Gastroesophageal sphincter (tissue), 4 donors: ENCODE results near the gene ASPA. TPM values are rescaled to one million over a fixed set of nuclear protein-coding genes. Genes with fewer than 3 reads are reported as not detected.

Experiments used
- ATAC-seq: fragments of 150-250 bp; one replicate; pipeline ENCODE4 v1.9.1; 2016; ENCODE audit warnings: mild to moderate bottlenecking, moderate library complexity
- H3K27ac ChIP-seq, 4 donors: fragments of 200-600 bp; sonication (generic) in 3 of 4; 1 replicate in 3 of 4; 2 replicates in 1 of 4; pipeline ENCODE4 v1.5.1; 2016 to 2019
- H3K27me3 ChIP-seq: fragments of 200-600 bp; sonication (generic); one replicate; pipeline ENCODE4 v1.5.1; 2019
- H3K36me3 ChIP-seq, 2 donors: fragments of 200-600 bp; sonication (generic); one replicate each; pipeline ENCODE4 v1.5.1; 2019; ENCODE audit warnings: control low read depth in 1 of 2
- H3K4me1 ChIP-seq, 3 donors: fragments of 200-600 bp; sonication (generic); 1 replicate in 2 of 3; 2 replicates in 1 of 3; pipeline ENCODE4 v1.5.1; 2016 to 2019; ENCODE audit warnings: control low read depth in 2 of 3
- H3K4me3 ChIP-seq, 2 donors: fragments of 200-600 bp; sonication (generic); one replicate each; pipeline ENCODE4 v1.5.1; 2019; ENCODE audit warnings: mild to moderate bottlenecking in 1 of 2, moderate library complexity in 1 of 2
- H3K9me3 ChIP-seq, 3 donors: fragments of 200-600 bp; sonication (generic); one replicate each; pipeline ENCODE4 v1.5.1; 2017 to 2019; ENCODE audit warnings: control low read depth in 2 of 3
- CTCF ChIP-seq, 4 experiments: fragments of 200-600 bp in 2 of 4; fragments of 450-650 bp in 2 of 4; sonication (generic) in 1 of 4; IDR thresholded peaks; one replicate each; pipeline ENCODE4 v1.5.1; 2017 to 2019; ENCODE audit warnings: antibody characterized with exemption in 4 of 4, mild to moderate bottlenecking in 2 of 4, moderate library complexity in 2 of 4
- EP300 ChIP-seq: sonication (generic); formaldehyde crosslinking; IDR thresholded peaks from one replicate; pipeline ENCODE4 v1.6.1; 2017; ENCODE audit warnings: antibody characterized with exemption, mild to moderate bottlenecking
- POLR2A ChIP-seq, 2 donors: fragments of 450-650 bp; IDR thresholded peaks; one replicate each; pipeline ENCODE4 v1.6.1; 2017; ENCODE audit warnings: antibody characterized with exemption in 2 of 2, mild to moderate bottlenecking in 2 of 2, moderate library complexity in 1 of 2
- POLR2AphosphoS5 ChIP-seq: sonication (generic); formaldehyde crosslinking; IDR thresholded peaks from one replicate; pipeline ENCODE4 v1.6.1; 2017; ENCODE audit warnings: antibody characterized with exemption
- WGBS, 2 donors: methylation state at CpG; one replicate each; pipeline ENCODE4 v1.1.5; 2018; ENCODE audit warnings: low coverage in 1 of 2; 5-methylcytosine and 5-hydroxymethylcytosine counted together
- total RNA-seq, 4 donors: library from RNA; depleted of rRNA; stranded (reverse); fragments of >200 nt; gene quantifications; one replicate each; pipeline ENCODE4 v1.1.0, GENCODE V29; 2016

The ASPA gene
- total RNA-seq, 4 donors from 2014 or later: 1.4 to 3.4 (median 2.7) TPM

- WGBS, 2 donors: 93% methylated on average over 5 to 7 of the region's 7 CpGs
- Histone ChIP-seq H3K4me1 (peaks cover 0 to 9% (median 0%) of the 10 kb centered on the region in 3 donors), H3K27ac (no peak overlapping the region), H3K36me3 (no peaks in the 10 kb centered on the region), H3K27me3 (no peaks in the 10 kb centered on the region), H3K4me3 (no peak overlapping the region), H3K9me3 (no peaks in the 10 kb centered on the region)
- no peak for ATAC-seq
- TF ChIP-seq POLR2A (IDR thresholded peaks at IDR 0.05) (no peak), EP300 (no peak), POLR2AphosphoS5 (no peak), CTCF (IDR thresholded peaks at IDR 0.05) (no peak)
Observed at GRCh38 chr17:3505008-3505407, 29.2 kb downstream of the ASPA start.

DNA sequence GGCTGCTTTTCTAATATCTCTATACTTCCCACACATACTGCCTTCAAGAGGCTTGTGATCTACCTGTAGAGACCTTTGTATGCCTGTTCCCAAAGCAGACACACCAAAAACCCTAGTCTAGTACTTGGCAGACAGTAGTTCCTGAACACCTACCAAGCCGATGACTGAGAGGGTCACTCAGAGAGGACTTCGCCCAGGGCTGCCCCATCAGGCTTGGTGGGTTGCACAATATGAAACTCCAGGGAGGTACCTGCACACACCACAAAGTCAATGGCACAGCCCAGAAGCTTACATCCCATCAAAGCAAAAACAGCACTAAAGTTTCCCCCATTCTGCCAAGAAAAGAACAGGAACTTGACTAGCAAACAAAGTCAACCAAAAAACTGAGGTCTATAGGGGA lies 30.3 kb downstream of the ASPA start:
- Histone ChIP-seq H3K4me1 (peaks cover 0 to 9% (median 0%) of the 10 kb centered on the region in 3 donors), H3K36me3 (no peaks in the 10 kb centered on the region), H3K27me3 (no peaks in the 10 kb centered on the region), H3K4me3 (no peak overlapping the region), H3K27ac (no peak overlapping the region), H3K9me3 (no peaks in the 10 kb centered on the region)
- ATAC-seq: no peak
- TF ChIP-seq POLR2AphosphoS5 (no peak), EP300 (no peak), POLR2A (IDR thresholded peaks at IDR 0.05) (no peak), CTCF (IDR thresholded peaks at IDR 0.05) (no peak)
- WGBS, 2 donors: 100% methylated on average over 1 of the region's 2 CpGs; no CpG with 5 or more reads in 1 of the 2 donors

GRCh38 chr17:3507071-3507470 lies 31.3 kb downstream of the ASPA start:
- no peak overlapping the region for H3K27ac ChIP-seq
- 10 to 46% methylated on average over 1 of the region's 1 CpG for WGBS, 2 donors
- no peak for ATAC-seq

DNA sequence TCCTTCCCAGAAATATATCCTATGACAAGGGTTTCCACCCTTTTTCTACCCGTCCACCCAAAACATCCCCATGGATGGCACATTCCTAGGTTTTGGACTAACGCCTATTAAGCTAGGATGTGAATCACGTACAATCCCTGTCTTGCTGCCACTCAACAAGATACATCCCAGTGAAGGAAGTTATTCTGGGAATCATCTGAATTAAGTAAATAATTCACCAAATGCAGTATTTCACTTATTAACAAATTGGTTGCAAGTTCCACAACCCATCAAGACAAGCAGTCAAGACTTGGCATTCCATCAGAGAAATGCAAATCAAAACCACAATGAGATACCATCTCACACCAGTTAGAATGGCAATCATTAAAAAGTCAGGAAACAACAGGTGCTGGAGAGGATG lies 32.1 kb downstream of the ASPA start:
- H3K4me1 ChIP-seq: peaks cover 0 to 15% (median 0%) of the 10 kb centered on the region in 3 donors
- no peak for ATAC-seq
- H3K9me3 ChIP-seq: no peaks in the 10 kb centered on the region
- no peaks in the 10 kb centered on the region for H3K36me3 ChIP-seq
- WGBS, 2 donors: 71 to 82% methylated on average over 3 of the region's 3 CpGs
- TF ChIP-seq EP300: no peak
- TF ChIP-seq CTCF (IDR thresholded peaks at IDR 0.05): no peak
- no peak for TF ChIP-seq POLR2A (IDR thresholded peaks at IDR 0.05)
- TF ChIP-seq POLR2AphosphoS5: no peak
- H3K27ac ChIP-seq: no peak overlapping the region
- no peaks in the 10 kb centered on the region for H3K27me3 ChIP-seq
- no peak overlapping the region for H3K4me3 ChIP-seq

More at GRCh38 chr17:3507071-3507470, 31.3 kb downstream of the ASPA start:
- TF ChIP-seq EP300 (no peak), POLR2AphosphoS5 (no peak), POLR2A (IDR thresholded peaks at IDR 0.05) (no peak), CTCF (IDR thresholded peaks at IDR 0.05) (no peak)
- no peaks in the 10 kb centered on the region for H3K36me3 ChIP-seq
- no peak overlapping the region for H3K4me3 ChIP-seq
- H3K4me1 ChIP-seq: peaks cover 0 to 11% (median 0%) of the 10 kb centered on the region in 3 donors
- H3K9me3 ChIP-seq: no peaks in the 10 kb centered on the region
- H3K27me3 ChIP-seq: no peaks in the 10 kb centered on the region

DNA sequence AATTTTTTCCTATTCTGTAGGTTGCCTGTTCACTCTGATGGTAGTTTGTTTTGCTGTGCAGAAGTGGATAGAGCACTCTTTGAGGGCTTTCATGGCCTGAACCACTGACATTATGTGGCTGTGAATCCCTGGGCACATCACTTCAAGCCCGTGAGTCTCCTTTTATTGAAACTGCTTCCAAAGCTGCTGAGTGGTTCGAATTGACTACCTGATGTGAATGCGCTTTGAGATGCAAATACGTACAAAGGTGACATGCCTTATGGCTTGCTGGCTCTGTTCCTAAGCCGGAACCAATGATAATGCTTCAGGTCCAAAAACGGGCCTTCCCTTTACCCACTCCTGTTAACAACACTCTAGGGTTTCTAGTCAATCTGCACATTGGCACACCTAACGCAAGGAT lies 34.3 kb downstream of the ASPA start:
- no peaks in the 10 kb centered on the region for H3K9me3 ChIP-seq
- H3K36me3 ChIP-seq: no peaks in the 10 kb centered on the region
- no peak overlapping the region for H3K4me3 ChIP-seq
- no peaks in the 10 kb centered on the region for H3K27me3 ChIP-seq
- TF ChIP-seq CTCF (IDR thresholded peaks at IDR 0.05): no peak
- TF ChIP-seq POLR2A (IDR thresholded peaks at IDR 0.05): no peak
- TF ChIP-seq POLR2AphosphoS5: no peak
- no peak for TF ChIP-seq EP300
- no peak overlapping the region for H3K27ac ChIP-seq
- ATAC-seq: no peak
- peaks cover 0 to 19% (median 0%) of the 10 kb centered on the region in 3 donors for H3K4me1 ChIP-seq
- 67 to 74% methylated on average over 3 to 6 of the region's 7 CpGs for WGBS, 2 donors
